ENCODE measurements around the gene STPG1.

Gene STPG1

DNA sequence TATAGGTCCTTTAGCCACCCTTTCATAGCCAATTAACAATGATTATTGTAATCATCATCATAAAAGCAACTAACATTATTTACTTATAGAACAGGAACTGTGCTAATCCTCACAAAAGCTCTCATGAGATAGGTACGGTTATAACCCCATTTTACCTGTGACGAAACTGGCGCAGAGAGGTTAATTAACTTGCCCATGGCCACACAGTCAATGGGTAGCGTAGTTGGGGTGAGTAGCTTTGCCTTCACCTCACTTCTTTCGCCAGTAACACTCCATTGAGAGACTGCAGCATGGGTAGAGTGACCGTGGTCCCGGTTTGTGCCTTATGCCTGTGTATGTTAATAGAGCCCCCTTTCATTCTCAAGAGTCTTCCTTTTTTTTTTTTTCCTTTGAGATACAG is 12.3 kb upstream of the STPG1 start:
- no peak for TF ChIP-seq ZFX (IDR thresholded peaks at IDR 0.05; ENCODE audit: borderline replicate concordance)
- H3K27ac ChIP-seq = 0 out of 2 replicates have a peak overlapping the region, but pooled peaks have one; percentile 31

DNA sequence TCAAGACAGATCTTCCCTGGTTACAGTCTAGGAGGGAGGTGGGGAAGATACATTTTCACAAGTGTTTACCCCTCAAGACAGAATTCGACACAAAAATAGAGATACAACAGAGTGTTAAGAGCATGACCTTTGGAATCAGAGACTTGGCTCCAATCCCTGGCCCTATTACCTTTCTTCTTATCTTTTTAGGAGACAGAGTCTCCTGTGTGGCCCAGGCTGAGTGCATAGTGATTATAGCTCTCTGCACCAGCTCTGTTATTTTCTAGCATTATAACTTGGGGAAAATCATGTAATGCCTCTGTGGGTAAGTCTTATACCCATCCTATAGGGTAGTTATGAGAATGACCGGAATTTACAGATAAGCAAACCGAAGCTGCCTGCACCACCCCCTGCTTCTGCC is 11.9 kb upstream of the STPG1 start:
- TF ChIP-seq ZFX (IDR thresholded peaks at IDR 0.05; ENCODE audit: borderline replicate concordance) = no peak
- TF ChIP-seq, protein P1, sequence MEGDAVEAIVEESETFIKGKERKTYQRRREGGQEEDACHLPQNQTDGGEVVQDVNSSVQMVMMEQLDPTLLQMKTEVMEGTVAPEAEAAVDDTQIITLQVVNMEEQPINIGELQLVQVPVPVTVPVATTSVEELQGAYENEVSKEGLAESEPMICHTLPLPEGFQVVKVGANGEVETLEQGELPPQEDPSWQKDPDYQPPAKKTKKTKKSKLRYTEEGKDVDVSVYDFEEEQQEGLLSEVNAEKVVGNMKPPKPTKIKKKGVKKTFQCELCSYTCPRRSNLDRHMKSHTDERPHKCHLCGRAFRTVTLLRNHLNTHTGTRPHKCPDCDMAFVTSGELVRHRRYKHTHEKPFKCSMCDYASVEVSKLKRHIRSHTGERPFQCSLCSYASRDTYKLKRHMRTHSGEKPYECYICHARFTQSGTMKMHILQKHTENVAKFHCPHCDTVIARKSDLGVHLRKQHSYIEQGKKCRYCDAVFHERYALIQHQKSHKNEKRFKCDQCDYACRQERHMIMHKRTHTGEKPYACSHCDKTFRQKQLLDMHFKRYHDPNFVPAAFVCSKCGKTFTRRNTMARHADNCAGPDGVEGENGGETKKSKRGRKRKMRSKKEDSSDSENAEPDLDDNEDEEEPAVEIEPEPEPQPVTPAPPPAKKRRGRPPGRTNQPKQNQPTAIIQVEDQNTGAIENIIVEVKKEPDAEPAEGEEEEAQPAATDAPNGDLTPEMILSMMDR (IDR thresholded peaks at IDR 0.05) = no peak

DNA sequence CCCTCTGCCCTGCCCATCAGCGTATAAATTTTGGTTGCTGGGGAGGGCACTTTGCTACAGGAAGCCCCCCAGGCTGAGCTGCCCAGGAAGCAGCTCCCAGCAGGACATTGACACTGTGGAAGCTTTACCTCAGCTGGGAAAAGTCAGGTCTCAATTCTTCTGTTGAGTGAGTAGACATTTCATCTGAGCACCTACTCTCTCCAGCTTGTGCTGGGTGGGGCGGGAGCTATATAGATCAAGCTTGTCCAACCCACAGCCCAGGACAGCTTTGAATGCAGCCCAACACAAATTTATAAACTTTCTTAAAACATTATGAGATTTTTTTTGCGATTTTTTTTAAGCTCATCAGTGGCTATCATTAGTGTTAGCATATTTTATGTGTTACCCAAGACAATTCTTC is 11.4 kb upstream of the STPG1 start:
- TF ChIP-seq, protein P1 (IDR thresholded peaks at IDR 0.05) = no peak
- TF ChIP-seq ZFX (IDR thresholded peaks at IDR 0.05; ENCODE audit: borderline replicate concordance) = no peak
- H3K27ac ChIP-seq = peak overlapping the region; percentile 31; the same call in 1 of the 2 replicates

More for the DNA sequence above, 11.9 kb upstream of the STPG1 start:
- peak overlapping the region; percentile 31; the same call in 1 of the 2 replicates for H3K27ac ChIP-seq

DNA sequence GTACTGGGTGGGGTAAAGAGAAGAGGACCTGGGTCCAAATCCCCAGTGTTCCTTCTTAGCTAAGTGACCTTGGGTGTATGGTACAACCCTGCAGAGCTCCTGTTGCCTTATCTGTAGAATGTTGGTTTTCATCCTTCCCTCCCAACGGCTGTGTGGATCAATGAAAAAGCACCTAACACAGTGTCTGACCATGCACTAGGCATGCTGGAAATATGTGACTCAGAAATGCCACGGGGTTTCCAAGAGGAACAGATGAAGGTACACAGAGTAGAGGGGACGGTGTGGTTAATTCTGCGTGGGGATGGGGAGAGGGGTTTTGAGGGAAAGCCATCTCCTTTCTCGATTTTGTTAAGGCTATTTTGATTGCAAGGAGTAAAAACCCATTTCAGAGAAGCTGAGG is 10.6 kb upstream of the STPG1 start:
- no peak overlapping the region for H3K27ac ChIP-seq

DNA sequence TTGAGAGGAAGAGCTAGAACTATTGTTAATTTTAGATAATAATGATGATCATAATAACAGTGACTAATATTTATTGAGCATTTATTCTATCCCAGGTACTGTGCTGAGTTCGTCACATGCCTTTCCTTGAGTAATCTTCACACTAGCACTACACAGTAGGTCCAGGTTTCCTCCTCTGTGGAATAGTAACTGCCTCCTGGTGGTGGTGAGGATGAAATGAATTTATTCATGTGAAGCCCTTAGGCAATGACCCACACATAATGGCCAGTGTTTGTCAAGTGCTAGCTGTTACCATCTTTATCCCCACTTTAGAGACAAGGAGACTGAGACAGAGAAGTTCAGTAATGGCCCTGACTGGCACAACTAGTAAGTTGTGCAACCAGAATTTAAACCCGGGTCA is 7.9 kb upstream of the STPG1 start:
- H3K27ac ChIP-seq = no peak overlapping the region
- no peak for TF ChIP-seq ZFX (IDR thresholded peaks at IDR 0.05; ENCODE audit: borderline replicate concordance)
- TF ChIP-seq, protein P1 (IDR thresholded peaks at IDR 0.05) = peak; percentile 25

More for the DNA sequence above, 10.6 kb upstream of the STPG1 start:
- TF ChIP-seq, protein P1 (IDR thresholded peaks at IDR 0.05) = no peak
- TF ChIP-seq ZFX (IDR thresholded peaks at IDR 0.05; ENCODE audit: borderline replicate concordance) = no peak

DNA sequence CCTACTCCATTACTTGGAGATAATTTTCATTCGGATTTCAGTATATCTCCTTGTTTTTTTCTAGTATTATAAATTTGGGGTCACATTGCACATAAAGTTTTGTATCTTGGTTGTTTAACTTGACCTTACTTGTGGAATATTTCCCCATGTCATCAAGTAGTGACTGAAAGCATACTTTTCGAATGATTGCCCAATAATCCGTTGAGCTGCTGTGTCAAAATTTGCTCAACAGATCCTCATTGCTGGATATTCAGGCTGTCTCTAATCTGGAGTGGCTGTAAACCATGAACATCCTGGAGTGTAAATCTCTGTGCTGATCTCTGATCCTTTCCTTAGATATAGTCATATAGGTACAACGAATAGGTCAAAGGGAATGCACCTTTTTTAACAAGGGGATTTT is 7.0 kb upstream of the STPG1 start:
- no peak overlapping the region for H3K27ac ChIP-seq
- TF ChIP-seq ZFX (IDR thresholded peaks at IDR 0.05; ENCODE audit: borderline replicate concordance) = no peak
- TF ChIP-seq, protein P1 (IDR thresholded peaks at IDR 0.05) = no peak

DNA sequence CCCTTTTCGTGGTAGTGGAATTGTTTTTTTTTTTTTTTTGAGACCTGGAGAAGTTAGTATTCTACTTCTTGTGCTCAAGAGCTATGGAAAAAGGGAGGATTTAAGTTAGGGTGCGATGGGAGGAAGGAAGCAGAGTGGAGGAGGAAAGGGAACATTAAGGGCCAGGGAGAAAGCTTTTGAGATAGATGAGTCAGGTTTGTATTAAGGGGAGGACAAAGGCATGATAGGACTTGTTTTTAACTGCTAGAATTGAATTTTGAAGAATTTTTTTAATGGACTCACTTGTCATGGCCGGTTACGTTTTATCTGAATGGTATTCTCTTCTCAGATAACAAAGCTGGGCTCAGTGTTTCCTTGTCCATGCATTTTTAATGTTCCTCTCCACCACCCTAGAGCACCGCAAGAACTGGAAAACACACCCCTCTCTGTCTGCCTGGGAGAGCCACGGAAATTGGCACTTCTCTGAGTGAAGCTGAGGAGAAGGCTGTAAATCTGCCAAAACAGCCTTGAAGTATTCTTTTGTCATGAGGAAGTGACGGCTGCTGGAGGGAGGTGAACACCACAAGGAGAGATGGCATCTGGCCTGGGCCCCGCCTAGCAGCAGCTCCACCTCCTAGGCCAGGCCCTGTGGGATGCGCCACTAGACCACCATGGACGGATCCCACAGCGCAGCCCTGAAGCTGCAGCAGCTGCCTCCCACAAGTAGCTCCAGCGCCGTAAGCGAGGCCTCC is 5.5 kb upstream of the STPG1 start:
- H3K27ac ChIP-seq = peak overlapping the region; percentile 96
- TF ChIP-seq, protein P1 (IDR thresholded peaks at IDR 0.05) = no peak
- TF ChIP-seq ZFX (IDR thresholded peaks at IDR 0.05; ENCODE audit: borderline replicate concordance) = no peak
